ENCODE measurements around the gene CSH2. TPM values are rescaled to one million over a fixed set of nuclear protein-coding genes. Genes with fewer than 3 reads are reported as not detected.
"Not testable (repeated sequence)": the region's sequence is repeated elsewhere in the genome, so short reads cannot be mapped to it uniquely, and the experiment has no call there.

CSH2 gene
- total RNA-seq, 1 donor from 2014 or later = not detected

DNA sequence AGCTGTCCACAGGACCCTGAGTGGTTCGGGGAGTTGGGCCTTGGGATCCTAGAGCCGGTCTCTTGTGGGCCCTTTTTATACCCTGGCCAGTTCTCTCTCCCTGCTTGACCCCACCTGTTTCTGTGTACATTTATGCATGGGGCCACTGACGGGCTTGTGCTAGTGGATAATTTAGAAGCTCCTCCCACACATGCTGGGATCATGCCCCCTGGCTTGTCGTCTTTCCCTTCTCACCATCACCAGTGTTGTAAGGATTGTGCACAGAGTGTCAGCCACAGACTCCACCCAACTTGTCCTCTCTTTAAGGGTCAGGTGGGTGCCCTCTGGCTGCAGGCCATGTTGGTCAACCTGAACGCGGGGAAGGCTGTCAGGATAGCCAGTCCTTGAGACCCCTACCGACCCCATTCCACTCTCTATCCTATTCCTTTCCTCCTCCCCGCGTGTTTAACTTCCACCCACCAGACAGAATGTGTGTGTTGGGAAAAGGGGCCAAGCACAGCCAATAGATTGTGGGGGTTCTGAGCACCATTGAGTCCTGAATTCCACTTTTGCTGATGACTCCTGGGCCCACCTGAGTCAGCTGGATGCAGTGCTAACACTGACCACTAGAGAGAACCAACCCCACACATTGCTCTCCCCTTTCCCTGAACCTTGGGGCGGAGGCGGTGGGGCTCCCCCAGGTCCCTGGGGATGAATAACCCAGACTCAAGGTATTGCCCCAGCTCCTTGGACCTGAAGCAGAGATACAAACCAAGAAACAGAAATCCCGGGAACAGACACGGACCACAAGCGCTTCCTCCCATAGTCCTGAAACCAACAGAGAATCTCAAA, 23.3 kb upstream of the CSH2 start, which contains the start of gene CSH1:
CSH1 (minus strand) TSS at position 51 of the 831 bp plus-strand sequence. CDS start 63 bp downstream, outside the sequence.
- DNase-seq (ENCODE audit: low read depth, low spot score) = not testable (repeated sequence)

DNA sequence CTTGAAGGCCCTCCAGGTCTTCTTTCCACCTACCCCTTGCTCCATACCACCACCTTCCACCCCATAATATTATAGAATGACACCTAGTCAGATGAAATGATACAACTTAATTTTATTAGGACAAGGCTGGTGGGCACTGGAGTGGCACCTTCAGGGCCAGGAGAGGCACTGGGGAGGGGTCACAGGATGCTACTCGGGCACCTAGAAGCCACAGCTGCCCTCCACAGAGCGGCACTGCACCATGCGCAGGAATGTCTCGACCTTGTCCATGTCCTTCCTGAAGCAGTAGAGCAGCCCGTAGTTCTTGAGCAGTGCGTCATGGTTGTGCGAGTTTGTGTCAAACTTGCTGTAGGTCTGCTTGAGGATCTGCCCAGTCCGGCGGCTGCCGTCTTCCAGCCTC, 21.3 kb upstream of the CSH2 start:
- DNase-seq (ENCODE audit: low read depth, low spot score) = not testable (repeated sequence)

DNA sequence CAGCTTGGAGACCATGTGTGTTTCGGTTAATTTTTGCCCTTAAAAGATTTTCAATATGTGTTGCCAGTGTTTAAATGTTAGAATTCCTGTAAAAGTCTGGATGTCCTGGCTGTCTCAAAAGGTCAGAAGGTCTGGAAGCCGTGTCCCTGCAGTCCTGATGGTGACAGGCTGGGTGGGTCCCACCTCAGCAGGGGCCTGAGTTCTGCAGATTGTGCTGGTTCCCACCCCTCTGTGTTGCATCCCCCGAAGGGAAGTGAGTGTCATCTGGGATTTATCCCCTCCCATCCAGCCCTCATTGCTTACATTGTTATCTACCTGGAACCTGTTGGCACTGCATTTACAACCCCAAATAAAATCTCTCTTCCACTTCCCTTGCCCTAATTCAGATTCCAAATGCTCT, 20.5 kb upstream of the CSH2 start:
- not testable (repeated sequence) for DNase-seq (ENCODE audit: low read depth, low spot score)

DNA sequence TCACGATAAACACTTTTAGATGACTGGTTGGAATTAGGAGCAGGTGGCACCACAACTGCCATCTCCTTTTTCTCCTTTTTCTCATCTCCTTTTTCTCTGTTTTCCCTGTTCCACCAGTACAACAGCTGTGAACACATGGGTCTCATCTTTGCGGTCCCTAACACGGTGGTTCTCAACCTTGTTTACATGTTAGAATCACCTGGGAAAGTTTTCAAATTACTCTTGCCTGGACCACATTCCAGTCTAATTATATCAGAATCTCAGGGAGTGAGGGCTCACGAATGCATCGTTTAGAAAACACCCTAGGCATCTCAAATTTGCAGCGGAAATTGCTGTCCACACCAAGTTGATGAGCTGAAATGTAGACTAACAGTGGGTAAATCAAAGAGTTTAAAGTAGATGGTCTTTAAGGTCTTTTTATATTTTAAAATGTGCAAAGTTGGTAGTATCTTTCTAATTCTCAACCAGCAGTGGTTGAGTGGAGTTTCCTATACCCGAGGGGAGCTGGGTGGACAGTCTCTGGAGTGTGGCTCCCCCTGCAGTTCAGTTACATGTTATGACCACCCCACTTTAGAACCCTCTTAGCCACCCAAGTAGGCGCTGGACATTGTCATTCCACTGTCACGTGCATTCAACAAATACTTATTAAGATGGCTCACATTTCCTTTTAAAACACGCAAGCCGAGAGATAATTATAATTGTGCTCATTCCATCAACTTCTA, 19.0 kb upstream of the CSH2 start:
- DNase-seq (ENCODE audit: low read depth, low spot score) = not testable (repeated sequence)

DNA sequence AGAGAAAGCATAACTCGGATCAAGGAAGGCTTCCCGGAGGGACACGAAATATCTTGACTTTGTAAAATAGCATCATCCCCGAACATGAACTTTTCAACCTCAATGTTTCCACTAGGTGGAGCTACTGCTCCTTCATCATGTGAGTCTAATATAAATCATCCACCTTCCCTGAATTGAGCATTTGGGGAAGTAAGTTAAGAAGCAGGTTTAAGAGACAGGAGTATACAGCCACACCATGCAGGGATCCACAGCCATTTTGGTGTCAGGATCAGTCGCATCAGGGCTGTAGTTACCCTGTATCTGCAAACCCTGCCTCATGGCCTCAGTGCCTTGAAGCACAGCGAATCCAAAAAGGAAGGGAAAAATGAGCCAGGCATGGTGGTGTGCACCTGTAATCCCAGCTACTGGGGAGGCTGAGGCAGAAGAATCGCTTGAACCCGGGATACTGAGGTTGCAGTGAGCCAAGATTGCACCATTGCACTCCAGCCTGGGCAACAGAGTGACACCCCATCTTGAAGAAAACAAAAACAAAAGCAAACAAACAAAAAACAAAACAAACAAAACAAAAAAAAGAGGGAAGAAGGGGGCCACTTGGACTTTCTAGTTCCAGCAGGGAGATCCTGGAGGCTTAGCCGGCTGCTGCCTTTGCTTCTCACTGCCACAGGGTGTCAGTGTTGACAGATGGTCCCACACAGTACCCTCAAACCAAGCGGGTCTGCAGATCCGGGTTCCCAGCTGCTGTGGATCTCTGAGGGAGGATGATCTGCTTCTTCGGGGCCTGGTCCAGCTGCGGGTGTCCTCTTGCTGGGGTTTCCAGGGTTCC, 15.8 kb upstream of the CSH2 start:
- not testable (repeated sequence) for DNase-seq (ENCODE audit: low read depth, low spot score)

DNA sequence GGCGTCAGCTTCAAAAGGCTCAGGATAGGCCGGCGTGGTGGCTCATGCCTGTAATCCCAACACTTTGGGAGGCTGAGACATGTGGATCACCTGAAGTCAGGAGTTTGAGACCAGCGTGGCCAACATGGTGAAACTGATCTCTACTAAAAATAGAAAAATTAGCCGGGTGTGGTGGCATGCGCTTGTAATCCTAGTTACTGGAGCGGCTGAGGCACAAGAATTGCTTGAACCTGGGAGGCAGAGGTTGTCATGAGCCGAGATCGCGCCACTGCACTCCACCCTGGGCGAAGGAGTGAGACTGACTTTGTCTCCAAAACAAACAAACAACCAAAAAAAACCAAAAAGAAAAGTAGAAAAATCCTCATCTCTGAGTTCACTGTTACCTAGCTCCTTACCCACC, 11.6 kb upstream of the CSH2 start:
- not testable (repeated sequence) for DNase-seq (ENCODE audit: low read depth, low spot score)

DNA sequence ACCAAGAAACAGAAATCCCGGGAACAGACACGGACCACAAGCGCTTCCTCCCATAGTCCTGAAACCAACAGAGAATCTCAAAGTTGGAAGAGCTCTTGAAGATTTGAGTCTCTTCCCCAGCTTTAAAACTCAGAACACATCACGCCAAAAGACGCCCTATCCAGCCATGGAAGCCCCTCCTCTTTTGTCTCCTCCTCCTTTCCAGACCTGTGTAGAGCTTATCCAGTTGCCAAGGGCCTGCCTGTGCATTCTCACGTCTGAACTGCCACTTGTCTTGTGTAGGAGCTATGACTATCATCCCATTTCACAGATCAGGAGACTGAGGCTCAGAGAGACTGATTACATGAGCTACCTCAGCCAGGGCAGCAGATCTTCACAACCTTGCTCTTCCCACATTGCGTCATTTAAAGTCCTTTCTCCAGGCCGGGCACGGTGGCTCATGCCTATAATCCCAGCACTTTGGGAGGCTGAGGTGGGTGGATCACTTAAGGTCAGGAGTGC, 9.2 kb upstream of the CSH2 start:
- not testable (repeated sequence) for DNase-seq (ENCODE audit: low read depth, low spot score)

DNA sequence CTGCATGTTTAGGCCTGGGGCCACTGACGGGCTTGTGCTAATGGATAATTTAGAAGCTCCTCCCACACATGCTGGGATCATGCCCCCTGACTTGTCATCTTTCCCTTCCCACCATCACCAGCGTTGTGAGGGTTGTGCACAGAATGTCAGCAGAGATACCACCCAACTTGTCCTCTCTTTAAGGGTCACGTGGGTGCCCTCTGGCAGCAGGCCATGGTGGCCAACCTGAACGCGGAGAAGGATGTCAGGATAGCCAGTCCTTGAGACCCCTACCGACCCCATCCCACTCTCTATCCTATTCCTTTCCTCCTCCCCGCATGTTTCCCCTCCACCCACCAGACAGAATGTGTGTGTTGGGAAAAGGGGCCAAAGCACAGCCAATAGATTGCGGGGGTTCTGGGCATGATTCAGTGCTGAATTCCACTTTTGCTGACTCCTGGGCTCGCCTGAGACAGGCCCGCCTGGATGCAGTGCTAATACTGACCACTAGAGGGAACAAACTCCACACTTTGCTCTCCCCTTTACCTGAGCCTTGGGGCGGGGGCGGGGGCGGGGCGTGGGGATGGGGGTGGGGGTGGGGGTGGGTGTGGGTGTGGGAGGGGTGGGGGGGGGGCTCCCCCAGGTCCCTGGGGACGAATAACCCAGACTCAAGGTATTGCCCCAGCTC, 8.6 kb upstream of the CSH2 start, which contains the start of gene GH2:
GH2 (minus strand) TSS at position 10 of the 667 bp plus-strand sequence. CDS start 143 bp downstream, outside the sequence.
- DNase-seq (ENCODE audit: low read depth, low spot score) = no peak

DNA sequence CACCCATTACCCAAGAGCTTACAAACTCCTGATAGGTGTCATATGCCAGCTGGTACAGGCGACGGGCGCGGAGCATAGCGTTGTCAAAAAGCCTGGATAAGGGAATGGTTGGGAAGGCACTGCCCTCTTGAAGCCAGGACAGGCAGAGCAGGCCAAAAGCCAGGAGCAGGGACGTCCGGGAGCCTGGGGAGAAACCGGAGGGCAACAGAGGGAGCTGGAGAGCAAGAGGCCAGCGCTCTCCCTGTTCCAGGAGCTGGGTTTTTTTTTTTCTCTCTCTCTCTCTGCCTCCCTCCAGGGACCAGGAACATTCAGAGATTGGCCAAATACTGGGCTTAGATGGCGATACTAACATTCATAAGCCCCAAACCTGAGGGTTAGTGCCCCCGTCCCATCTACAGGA, 7.9 kb upstream of the CSH2 start:
- DNase-seq (ENCODE audit: low read depth, low spot score) = not testable (repeated sequence)

DNA sequence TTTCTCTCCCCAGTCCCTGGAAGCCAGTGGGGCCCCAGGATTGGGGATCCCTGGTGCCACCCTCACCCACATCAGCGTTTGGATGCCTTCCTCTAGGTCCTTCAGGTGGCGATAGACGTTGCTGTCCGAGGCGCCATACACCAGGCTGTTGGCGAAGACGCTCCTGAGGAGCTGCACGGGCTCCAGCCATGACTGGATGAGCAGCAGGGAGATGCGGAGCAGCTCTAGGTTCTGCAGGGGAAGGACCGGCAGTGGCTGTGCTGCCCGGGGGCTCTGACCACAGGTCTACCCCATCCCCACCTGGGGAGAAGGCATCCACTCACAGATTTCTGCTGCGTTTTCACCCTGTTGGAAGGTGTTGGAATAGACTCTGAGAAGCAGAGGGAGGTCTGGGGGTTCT, 7.2 kb upstream of the CSH2 start:
- no peak for DNase-seq (ENCODE audit: low read depth, low spot score)

DNA sequence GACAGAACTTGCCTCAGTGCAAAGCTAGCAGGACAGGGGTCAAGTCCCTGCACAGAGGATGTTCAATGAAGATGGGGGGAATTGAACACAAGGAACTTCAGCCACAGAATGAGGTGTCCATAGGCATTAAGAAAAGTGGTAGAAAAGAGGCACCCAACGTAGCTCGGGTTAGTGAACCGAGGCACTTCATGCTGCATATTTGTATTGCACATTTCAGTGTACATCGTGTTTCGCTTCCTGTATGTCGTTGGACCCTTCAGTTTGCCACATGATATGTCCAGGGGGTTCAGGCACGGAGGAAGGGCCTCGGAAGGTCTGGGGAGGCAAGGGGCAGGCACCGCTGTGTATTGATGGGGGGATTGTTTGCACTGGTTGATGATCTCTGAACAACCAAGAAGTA, 4.9 kb upstream of the CSH2 start:
- DNase-seq (ENCODE audit: low read depth, low spot score) = not testable (repeated sequence)

DNA sequence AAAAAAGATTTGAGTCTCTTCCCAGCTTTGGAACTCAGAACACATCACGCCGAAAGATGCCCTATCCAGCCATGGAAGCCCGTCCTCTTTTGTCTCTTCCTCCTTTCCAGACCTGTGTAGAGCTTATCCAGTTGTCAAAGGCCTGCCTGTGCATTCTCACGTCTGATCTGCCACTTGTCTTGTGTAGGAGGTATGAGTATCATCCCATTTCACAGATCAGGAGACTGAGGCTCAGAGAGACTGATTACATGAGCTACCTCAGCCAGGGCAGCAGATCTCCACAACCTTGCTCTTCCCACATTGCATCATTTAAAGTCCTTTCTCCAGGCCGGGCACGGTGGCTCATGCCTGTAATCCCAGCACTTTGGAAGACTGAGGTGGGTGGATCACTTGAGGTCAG, 1.2 kb upstream of the CSH2 start:
- not testable (repeated sequence) for DNase-seq (ENCODE audit: low read depth, low spot score)

DNA sequence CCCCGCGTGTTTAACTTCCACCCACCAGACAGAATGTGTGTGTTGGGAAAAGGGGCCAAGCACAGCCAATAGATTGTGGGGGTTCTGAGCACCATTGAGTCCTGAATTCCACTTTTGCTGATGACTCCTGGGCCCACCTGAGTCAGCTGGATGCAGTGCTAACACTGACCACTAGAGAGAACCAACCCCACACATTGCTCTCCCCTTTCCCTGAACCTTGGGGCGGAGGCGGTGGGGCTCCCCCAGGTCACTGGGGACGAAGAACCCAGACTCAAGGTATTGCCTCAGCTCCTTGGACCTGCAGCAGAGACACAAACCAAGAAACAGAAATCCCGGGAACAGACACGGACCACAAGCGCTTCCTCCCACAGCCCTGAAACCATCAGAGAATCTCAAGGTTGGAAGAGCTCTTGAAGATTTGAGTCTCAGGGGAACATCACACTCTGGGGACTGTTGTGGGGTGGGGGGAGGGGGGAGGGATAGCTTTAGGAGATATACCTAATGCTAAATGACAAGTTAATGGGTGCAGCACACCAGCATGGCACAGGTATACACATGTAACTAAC, 667 bp upstream of the CSH2 start:
- not testable (repeated sequence) for DNase-seq (ENCODE audit: low read depth, low spot score)

DNA sequence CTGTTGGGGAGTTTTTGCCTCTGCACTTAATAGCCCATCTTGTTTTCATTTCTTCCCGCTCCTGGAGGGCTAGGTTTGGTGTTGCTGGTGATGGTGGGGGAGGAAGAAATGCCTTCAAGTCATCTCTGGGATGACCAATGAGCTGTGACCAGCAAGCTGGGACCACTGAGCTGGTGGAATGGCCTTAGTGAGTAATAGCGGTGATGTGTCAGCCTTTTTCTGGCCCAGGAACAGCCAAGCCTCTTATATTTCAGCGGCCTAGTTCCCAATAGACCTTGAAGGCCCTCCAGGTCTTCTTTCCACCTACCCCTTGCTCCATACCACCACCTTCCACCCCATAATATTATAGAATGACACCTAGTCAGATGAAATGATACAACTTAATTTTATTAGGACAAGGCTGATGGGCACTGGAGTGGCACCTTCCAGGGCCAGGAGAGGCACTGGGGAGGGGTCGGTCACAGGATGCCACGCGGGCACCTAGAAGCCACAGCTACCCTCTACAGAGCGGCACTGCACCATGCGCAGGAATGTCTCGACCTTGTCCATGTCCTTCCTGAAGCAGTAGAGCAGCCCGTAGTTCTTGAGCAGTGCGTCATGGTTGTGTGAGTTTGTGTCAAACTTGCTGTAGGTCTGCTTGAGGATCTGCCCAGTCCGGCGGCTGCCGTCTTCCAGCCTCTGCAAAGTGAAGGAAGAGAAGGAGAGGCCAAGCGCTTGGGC, 1.7 kb downstream of the CSH2 start:
- not testable (repeated sequence) for DNase-seq (ENCODE audit: low read depth, low spot score)

DNA sequence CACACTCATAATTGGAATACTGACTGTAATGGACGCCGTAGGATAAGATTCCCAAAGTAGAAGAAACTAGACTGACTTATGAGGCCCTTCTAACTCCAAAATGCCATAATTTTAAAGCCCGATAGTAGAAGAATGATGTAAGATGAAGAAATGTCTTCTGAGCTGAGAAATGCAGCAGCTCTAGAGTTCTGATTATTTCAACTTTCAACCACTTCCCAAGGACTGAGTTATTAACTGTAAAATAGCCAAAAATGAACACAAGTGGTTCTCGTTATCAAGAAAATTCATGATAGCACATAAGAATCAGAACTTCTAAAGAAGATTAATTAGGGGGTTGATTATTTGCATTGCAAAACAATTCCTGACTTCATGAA, 3.2 kb downstream of the CSH2 start:
- not testable (repeated sequence) for DNase-seq (ENCODE audit: low read depth, low spot score)

DNA sequence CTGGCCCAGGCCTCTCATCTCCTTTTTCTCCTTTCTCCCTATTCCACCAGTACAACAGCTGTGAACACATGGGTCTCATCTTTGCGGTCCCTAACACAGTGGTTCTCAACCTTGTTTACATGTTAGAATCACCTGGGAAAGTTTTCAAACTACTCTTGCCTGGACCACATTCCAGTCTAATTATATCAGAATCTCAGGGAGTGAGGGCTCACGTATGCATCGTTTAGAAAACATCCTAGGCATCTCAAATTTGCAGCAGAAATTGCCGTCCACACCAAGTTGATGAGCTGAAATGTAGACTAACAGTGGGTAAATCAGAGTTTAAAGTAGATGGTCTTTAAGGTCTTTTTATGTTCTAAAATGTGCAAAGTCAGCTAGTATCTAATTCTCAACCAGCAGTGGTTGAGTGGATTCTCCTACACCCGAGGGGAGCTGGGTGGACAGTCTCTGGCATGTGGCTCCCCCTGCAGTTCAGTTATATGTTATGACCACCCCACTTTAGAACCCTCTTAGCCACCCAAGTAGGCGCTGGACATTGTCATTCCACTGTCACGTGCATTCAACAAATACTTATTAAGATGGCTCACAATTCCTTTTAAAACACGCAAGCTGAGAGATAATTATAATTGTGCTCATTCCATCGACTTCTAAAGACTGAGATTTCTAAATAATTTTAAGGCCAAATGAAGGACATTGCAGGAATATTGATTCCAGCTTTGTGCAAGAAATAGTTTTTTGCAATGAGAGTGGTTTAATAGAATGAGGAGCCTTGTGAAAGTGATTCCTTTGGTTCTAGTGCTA, 3.8 kb downstream of the CSH2 start:
- DNase-seq (ENCODE audit: low read depth, low spot score) = not testable (repeated sequence)

DNA sequence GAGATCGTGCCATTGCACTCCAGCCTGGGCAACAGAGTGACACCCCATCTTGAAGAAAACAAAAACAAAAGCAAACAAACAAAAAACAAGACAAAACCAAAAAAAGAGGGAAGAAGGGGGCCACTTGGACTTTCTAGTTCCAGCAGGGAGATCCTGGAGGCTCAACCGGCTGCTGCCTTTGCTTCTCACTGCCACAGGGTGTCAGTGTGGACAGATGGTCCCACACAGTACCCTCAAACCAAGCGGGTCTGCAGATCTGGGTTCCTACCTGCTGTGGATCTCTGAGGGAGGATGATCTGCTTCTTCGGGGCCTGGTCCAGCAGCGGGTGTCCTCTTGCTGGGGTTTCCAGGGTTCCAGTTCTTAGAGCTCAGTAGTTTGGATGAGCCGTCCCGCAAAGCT, 6.9 kb downstream of the CSH2 start:
- not testable (repeated sequence) for DNase-seq (ENCODE audit: low read depth, low spot score)

DNA sequence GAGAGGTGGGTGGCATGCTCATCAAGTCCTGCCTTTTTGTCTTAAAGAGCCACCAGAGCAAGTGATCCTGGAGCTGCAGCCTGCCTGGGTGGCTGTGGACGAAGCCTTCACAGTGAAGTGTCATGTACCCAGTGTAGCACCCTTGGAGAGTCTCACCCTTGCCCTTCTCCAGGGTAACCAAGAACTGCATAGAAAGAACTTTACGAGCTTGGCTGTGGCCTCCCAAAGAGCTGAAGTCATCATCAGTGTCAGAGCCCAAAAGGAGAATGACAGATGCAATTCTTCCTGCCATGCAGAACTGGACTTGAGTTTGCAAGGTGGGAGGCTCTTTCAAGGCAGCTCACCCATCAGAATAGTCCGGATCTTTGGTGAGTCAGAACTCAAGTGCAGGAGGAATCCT, 14.2 kb downstream of the CSH2 start:
- DNase-seq (ENCODE audit: low read depth, low spot score) = no peak

DNA sequence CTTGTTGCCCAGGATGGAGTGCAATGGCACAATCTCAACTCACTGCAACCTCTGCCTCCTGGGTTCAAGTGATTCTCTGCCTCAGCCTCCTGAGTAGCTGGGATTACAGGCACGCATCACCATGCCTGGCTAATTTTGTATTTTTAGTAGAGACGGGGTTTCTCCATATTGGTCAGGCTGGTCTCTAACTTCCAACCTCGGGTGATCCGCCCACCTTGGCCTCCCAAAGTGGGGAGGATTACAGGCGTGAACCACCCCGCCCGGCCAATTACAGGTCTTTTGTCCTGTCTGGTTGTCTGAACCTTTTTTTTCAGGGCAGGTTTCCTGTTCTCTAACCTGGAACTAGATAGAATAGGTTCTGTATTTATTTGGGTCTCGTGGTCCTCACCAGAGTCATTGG, 17.1 kb downstream of the CSH2 start:
- not testable (repeated sequence) for DNase-seq (ENCODE audit: low read depth, low spot score)

Data from pulmonary artery endothelial cell (primary cell).